Fibroblast of pulmonary artery (primary cell): ENCODE results near the gene TSC22D1.
A peak's percentile ranks its signal among the peaks of the same experiment; 100 is the strongest.

ENCODE experiments used
- DNase-seq: peaks from one replicate; pipeline ENCODE4 v3.0.0-alpha.2; 2010; ENCODE audit warnings: low read depth
- H3K4me3 ChIP-seq: replicated peaks from 2 replicates; pipeline ENCODE4 v1.5.1; 2011; ENCODE audit warnings: low read depth, mild to moderate bottlenecking, control low read depth, low read length, moderate library complexity
- TF ChIP-seq, protein P1 (sequence below): IDR thresholded peaks from 2 replicates; pipeline ENCODE4 v1.5.1; 2011; ENCODE audit warnings: mild to moderate bottlenecking, control low read depth, low read length, inconsistent platforms; ENCODE audit errors: missing control alignments

The TSC22D1 gene

DNA sequence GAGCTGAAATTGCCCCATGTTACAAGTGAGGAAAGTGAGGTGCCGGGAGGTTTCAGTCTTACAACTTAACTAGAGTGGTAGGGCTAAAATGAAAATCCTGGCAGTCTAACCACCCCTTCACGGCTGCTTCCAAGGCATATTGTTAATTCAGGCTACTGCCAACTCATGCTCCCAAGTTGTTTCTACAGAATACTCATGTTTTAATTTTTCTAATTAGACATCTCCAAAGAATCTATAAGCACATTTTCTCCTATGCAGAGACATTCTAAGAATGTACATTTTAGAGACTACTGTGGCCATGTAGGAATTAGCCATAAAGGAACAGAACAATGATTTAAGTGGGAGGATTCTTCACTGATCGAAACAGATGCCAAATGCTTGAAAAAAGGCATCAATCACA, 7.0 kb upstream of the TSC22D1 start:
- DNase-seq: no peak
- H3K4me3 ChIP-seq: no peak overlapping the region
- TF ChIP-seq, protein P1, sequence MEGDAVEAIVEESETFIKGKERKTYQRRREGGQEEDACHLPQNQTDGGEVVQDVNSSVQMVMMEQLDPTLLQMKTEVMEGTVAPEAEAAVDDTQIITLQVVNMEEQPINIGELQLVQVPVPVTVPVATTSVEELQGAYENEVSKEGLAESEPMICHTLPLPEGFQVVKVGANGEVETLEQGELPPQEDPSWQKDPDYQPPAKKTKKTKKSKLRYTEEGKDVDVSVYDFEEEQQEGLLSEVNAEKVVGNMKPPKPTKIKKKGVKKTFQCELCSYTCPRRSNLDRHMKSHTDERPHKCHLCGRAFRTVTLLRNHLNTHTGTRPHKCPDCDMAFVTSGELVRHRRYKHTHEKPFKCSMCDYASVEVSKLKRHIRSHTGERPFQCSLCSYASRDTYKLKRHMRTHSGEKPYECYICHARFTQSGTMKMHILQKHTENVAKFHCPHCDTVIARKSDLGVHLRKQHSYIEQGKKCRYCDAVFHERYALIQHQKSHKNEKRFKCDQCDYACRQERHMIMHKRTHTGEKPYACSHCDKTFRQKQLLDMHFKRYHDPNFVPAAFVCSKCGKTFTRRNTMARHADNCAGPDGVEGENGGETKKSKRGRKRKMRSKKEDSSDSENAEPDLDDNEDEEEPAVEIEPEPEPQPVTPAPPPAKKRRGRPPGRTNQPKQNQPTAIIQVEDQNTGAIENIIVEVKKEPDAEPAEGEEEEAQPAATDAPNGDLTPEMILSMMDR: no peak

- no peak for DNase-seq
- TF ChIP-seq, protein P1: no peak
- peak overlapping the region; percentile 86 for H3K4me3 ChIP-seq
Measured at GRCh38 chr13:44578067-44578400, 1.9 kb upstream of the TSC22D1 start.

- DNase-seq: peak; percentile 98
- TF ChIP-seq, protein P1: no peak
- peak overlapping the region; percentile 86 for H3K4me3 ChIP-seq
Measured at GRCh38 chr13:44577236-44578066, 1.3 kb upstream of the TSC22D1 start.

DNA sequence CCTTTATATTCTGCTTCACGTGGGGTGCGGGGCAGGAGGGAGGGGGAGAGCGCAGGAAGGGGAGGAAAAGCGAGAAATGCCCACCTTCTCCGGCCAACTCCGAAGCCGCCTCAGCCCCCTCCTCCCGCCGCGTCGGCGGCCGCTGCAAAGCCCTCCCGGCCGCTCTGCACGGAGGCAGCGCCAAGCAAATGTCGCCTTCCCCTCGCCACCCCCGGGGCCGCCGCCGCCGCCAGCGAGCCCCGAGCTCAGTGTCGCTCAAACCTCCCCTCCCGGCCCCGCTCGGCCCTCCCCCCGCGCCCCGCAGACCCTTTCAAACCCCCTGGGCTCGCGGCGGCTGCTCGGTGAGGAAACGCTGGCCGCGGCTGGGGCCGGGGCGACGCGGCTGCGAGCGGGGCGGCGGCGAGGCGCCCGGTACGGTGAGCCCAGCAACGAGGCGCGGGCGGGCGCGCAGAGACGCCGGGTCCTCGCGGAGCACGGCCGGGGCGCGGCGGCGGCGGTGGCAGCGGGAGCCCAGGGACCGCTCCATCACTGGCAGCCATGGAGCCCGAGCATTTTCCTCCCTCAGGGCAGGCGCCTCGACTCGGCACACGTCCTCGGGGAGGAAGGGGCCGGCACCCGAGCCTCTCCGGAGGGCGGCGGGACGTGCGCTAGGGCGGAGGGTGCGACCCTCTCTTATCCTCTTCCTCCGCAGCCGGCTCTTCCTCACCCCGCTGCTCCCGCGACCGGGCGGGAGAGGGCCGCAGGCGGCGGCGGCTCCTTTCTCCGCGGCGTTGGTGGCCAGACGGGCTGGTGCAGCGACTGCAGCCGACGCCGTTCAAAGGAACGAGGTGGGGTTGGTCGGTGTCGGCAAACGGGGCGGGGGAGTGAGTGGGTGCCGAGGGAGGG, 463 bp upstream of the TSC22D1 start:
- DNase-seq: peak; percentile 11
- H3K4me3 ChIP-seq: peak overlapping the region; percentile 86
- TF ChIP-seq, protein P1: no peak

GRCh38 chr13:44575035-44575434, 1.1 kb downstream of the TSC22D1 start:
- DNase-seq: no peak
- TF ChIP-seq, protein P1: no peak
- peak overlapping the region; percentile 86 for H3K4me3 ChIP-seq

DNA sequence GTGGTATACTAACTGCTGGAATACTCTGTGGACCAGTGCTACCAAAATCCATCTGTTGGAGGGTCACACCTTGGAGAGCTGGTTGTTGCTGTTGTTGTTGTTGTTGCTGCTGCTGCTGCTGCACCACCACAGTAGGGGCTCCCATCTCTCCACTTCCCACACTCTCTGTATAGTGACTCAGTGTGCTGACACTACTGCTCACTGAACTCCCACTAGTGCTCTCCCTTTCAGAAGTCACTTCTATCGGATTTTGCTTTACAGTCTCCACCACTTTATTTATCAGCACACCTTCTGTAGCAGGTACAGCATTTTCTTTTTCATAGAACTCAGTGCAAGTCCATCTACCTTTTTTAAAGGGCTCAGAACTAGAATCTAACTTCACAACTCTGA, 1.7 kb downstream of the TSC22D1 start:
- TF ChIP-seq, protein P1: no peak
- DNase-seq: no peak
- peak overlapping the region; percentile 86 for H3K4me3 ChIP-seq
